Measurements from ENCODE around the gene FTO. TPM values are rescaled to one million over a fixed set of nuclear protein-coding genes. Genes with fewer than 3 reads are reported as not detected.

FTO gene
- total and polyA plus RNA-seq, 2 donors from 2014 or later = 22.3 to 116 TPM

DNA sequence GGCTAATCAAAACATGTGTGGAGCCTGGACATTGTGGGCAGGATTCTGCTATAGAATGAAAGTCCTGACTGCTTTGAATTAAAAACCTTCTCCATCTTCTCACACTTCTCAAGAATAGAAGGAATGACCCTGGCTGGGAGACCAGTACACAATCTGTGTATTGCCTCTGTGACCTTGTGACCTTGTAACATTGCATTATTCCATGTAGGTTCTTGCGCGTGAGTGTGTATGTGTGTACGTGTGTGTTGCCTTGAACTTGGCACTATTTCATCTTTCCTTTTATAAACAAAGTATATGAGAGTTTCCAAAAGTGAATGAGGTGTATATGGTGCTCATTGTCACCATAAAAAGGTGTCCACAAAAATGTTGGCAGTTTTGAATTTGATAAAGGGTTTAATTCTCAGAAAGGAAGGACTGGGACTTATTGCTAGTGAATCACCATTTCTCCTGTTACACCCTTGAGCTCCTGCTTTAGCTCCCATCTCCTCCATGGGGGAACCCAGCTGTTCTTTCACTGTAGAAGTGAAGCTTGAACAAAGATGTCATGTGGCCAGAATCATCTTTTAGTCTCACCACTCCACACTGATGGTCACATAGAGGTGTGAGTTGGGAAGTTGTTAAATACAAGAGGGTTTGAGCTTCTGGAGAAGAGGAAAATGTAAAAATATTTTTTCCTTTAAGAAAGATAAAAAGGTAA, 244.9 kb downstream of the FTO start:
- Histone ChIP-seq H3K27me3 (ENCODE audit: control insufficient read depth, insufficient read depth, low read length) (no peaks in the 10 kb centered on the region), H3K4me1 (ENCODE audit: control insufficient read depth in 2 of 3, insufficient read depth in 2 of 3, low read depth in 1 of 3, low read length in 3 of 3) (no peaks in the 10 kb centered on the region), H3K4me3 (ENCODE audit: low read length in 3 of 3) (no peak overlapping the region), H3K9me3 (ENCODE audit: control insufficient read depth in 2 of 3, insufficient read depth in 1 of 3, low read length in 3 of 3) (no peaks in the 10 kb centered on the region), H3K9ac (ENCODE audit: low read length in 3 of 3) (no peak overlapping the region), H3K36me3 (ENCODE audit: control insufficient read depth in 2 of 3, insufficient read depth in 3 of 3, low read length in 3 of 3) (no peaks in the 10 kb centered on the region), H3K27ac (ENCODE audit: low read depth in 2 of 2, low read length in 2 of 2) (no peak overlapping the region)
- FAIRE-seq (no peak), DNase-seq (no peak)
- intact Hi-C loops (cut with DNase I) = no loop called here
- TF ChIP-seq, protein P1, sequence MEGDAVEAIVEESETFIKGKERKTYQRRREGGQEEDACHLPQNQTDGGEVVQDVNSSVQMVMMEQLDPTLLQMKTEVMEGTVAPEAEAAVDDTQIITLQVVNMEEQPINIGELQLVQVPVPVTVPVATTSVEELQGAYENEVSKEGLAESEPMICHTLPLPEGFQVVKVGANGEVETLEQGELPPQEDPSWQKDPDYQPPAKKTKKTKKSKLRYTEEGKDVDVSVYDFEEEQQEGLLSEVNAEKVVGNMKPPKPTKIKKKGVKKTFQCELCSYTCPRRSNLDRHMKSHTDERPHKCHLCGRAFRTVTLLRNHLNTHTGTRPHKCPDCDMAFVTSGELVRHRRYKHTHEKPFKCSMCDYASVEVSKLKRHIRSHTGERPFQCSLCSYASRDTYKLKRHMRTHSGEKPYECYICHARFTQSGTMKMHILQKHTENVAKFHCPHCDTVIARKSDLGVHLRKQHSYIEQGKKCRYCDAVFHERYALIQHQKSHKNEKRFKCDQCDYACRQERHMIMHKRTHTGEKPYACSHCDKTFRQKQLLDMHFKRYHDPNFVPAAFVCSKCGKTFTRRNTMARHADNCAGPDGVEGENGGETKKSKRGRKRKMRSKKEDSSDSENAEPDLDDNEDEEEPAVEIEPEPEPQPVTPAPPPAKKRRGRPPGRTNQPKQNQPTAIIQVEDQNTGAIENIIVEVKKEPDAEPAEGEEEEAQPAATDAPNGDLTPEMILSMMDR (IDR thresholded peaks at IDR 0.05; ENCODE audit: borderline replicate concordance, extremely low read depth, insufficient read depth) = no peak

DNA sequence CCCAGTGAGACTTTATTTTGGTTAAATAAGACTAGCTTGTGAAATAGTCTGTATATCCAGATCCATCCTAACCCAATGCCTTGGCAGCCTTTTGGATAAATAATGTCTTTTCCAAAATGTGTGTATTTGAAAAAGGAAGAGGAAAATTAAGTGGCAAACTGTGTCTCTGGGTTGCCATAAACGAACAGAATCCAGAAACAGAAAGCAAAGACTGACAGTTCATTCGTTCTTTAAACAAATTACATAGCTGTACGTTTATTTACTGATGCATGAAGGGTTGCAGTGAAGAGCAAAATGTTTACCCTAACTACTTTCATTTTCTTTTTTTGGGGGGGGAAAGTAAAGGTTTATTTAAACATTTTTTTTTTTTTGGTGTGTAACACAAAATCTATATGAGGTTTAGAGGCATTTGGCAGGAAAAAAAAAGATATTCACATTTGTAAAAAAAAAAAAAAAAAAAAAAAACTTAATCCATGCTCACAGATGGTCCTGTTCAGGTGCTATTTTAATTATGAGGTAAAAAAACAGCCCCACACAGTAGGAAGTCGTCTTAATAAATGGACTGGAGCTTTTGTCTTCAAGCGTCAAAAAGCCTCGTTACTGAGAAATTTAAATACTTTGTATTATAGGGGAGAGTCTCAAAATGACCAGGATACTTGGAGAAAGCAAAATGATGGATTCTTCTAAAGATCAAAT, 245.9 kb downstream of the FTO start:
- intact Hi-C loops (cut with DNase I) = no loop called here
- FAIRE-seq = no peak
- H3K4me1 ChIP-seq (ENCODE audit: control insufficient read depth in 2 of 3, insufficient read depth in 2 of 3, low read depth in 1 of 3, low read length in 3 of 3) = no peaks in the 10 kb centered on the region
- TF ChIP-seq, protein P1 (IDR thresholded peaks at IDR 0.05; ENCODE audit: borderline replicate concordance, extremely low read depth, insufficient read depth) = no peak
- H3K4me3 ChIP-seq (ENCODE audit: low read length in 3 of 3) = no peak overlapping the region
- no peaks in the 10 kb centered on the region for H3K36me3 ChIP-seq (ENCODE audit: control insufficient read depth in 2 of 3, insufficient read depth in 3 of 3, low read length in 3 of 3)
- DNase-seq = no peak
- no peak overlapping the region for H3K27ac ChIP-seq (ENCODE audit: low read depth in 2 of 2, low read length in 2 of 2)
- H3K27me3 ChIP-seq (ENCODE audit: control insufficient read depth, insufficient read depth, low read length) = no peaks in the 10 kb centered on the region
- H3K9ac ChIP-seq (ENCODE audit: low read length in 3 of 3) = no peak overlapping the region
- H3K9me3 ChIP-seq (ENCODE audit: control insufficient read depth in 2 of 3, insufficient read depth in 1 of 3, low read length in 3 of 3) = no peaks in the 10 kb centered on the region

DNA sequence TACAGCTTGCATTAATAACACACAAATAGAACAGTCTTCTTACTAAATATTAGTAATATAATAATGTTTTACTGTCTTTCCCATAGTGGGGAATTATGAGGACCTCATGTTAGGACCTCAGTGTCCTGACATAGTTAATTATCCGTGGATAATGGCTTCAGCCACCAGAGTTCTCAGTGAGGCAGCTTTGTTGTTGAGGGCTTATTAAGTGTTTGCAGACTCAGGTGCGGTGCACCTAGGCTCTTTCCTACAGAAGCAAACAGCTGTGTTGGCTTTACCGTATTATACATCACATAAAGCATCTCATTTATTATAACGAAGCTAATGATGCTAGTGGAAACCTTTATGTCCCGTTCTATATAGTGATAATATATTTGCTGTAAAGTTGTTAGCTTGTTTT, 246.7 kb downstream of the FTO start:
- Histone ChIP-seq H3K27ac (ENCODE audit: low read depth in 2 of 2, low read length in 2 of 2) (no peak overlapping the region), H3K36me3 (ENCODE audit: control insufficient read depth in 2 of 3, insufficient read depth in 3 of 3, low read length in 3 of 3) (no peaks in the 10 kb centered on the region), H3K27me3 (ENCODE audit: control insufficient read depth, insufficient read depth, low read length) (no peaks in the 10 kb centered on the region), H3K9ac (ENCODE audit: low read length in 3 of 3) (no peak overlapping the region), H3K4me1 (ENCODE audit: control insufficient read depth in 2 of 3, insufficient read depth in 2 of 3, low read depth in 1 of 3, low read length in 3 of 3) (no peaks in the 10 kb centered on the region), H3K4me3 (ENCODE audit: low read length in 3 of 3) (no peak overlapping the region), H3K9me3 (ENCODE audit: control insufficient read depth in 2 of 3, insufficient read depth in 1 of 3, low read length in 3 of 3) (no peaks in the 10 kb centered on the region)
- DNase-seq (no peak), FAIRE-seq (no peak)
- intact Hi-C loops (cut with DNase I) = no loop called here
- TF ChIP-seq, protein P1 (IDR thresholded peaks at IDR 0.05; ENCODE audit: borderline replicate concordance, extremely low read depth, insufficient read depth) = no peak

All from kidney (tissue), 14 donors.